ENCODE results near the gene LTF. TPM values are rescaled to one million over a fixed set of nuclear protein-coding genes. Genes with fewer than 3 reads are reported as not detected.

Gene LTF
- total RNA-seq, 2 experiments from 2014 or later: not detected

DNA sequence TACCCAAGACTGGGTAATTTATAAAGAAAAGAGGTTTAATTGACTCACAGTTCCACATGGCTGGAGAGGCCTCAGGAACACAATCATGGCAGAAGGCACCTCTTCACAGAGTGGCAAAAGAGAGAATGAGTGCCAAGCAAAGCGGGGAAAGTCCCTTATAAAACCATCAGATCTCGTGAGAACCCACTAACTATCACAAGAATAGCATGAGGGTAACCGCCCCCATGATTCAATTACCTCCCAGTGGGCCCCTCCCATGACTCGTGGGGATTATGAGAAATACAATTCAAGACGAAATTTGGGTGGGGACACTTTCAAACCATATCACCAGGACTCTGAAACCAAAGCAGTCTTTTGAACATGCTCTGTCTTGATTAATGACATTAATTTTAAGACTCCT is 40.1 kb upstream of the LTF start:
- H4K20me1 ChIP-seq (ENCODE audit: insufficient read depth, low read length): no peaks in the 10 kb centered on the region
- peaks cover 41% of the 10 kb centered on the region for H3K4me1 ChIP-seq (ENCODE audit: insufficient read depth, low read length, poor library complexity, severe bottlenecking)
- H3K9me2 ChIP-seq (ENCODE audit: insufficient read depth, low read length): no peaks in the 10 kb centered on the region
- no TSS peak for BruUV-seq (replicated peaks)
- no peak overlapping the region for H3K27ac ChIP-seq (ENCODE audit: low read depth, low read length, poor library complexity, severe bottlenecking)
- intact Hi-C loops (cut with micrococcal nuclease; ENCODE audit: unreplicated experiment): no loop called here
- ChIA-PET CTCF (ENCODE audit: unreplicated experiment) (no interaction called here), POLR2A (no interaction called here)
- no peak overlapping the region for H3K4me2 ChIP-seq (ENCODE audit: low read length)
- no peak overlapping the region for H3K4me3 ChIP-seq (ENCODE audit: low read depth, low read length, poor library complexity, severe bottlenecking)
- no peak overlapping the region for H2AFZ ChIP-seq (ENCODE audit: low read length)
- no peak for DNase-seq (ENCODE audit: low spot score)
- peaks cover 7% of the 10 kb centered on the region for H3K9me3 ChIP-seq (ENCODE audit: low read length)
- H3K79me2 ChIP-seq (ENCODE audit: insufficient read depth, low read depth, low read length): no peaks in the 10 kb centered on the region
- no peaks in the 10 kb centered on the region for H3K36me3 ChIP-seq (ENCODE audit: insufficient read depth, low read length)
- TF ChIP-seq CTCF (conservative IDR thresholded peaks at IDR 0.05; ENCODE audit: low read length) (no peak), EZH2phosphoT487 (IDR thresholded peaks at IDR 0.05; ENCODE audit: borderline replicate concordance, low read depth, low read length) (no peak)

DNA sequence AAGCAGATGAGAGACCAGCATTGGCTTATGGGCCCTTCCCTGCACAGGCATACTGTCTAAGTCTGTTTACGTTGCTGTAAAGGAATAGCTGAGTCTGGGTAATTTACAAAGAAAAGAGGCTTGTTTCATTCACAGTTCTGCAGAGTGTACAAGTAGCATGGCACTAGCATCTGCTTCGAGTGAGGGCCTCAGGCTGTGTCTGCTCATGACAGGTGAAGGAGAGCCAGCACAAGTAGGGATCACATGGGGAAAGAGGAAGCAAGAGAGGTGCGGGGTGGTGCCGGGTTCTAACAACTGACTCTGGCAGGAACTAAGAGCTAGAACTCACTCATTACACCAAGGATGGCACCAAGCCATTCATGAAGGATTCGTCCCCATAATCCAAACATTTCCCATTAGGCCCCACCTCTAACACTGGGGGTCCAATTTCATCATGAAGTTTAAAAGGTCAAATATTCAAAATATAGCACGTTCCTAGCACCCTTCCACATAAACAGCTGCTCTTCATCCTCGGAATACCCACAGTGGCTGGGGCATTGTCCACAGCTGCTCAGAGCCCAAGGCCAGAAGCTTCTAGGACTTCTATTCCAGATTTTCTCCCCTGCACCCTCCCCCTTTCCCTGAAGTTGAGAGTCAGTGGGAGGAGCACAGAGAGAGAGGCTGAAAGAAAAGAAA is 38.6 kb upstream of the LTF start:
- H2AFZ ChIP-seq (ENCODE audit: low read length): peak overlapping the region; percentile 64
- H3K9me2 ChIP-seq (ENCODE audit: insufficient read depth, low read length): no peaks in the 10 kb centered on the region
- intact Hi-C loops (cut with micrococcal nuclease; ENCODE audit: unreplicated experiment): no loop called here
- H4K20me1 ChIP-seq (ENCODE audit: insufficient read depth, low read length): no peaks in the 10 kb centered on the region
- BruUV-seq (replicated peaks): no TSS peak
- peaks cover 7% of the 10 kb centered on the region for H3K9me3 ChIP-seq (ENCODE audit: low read length)
- no peak overlapping the region for H3K27ac ChIP-seq (ENCODE audit: low read depth, low read length, poor library complexity, severe bottlenecking)
- ChIA-PET CTCF (ENCODE audit: unreplicated experiment) (interaction anchor here (1.2 to 2.3 kb wide), 2 partner anchors 35 to 42 kb away, joined by 3 to 8 read pairs; no protein-coding TSS in a partner anchor), POLR2A (interaction anchor here (0.6 to 7.8 kb wide), 5 partner anchors 10 to 730 kb away, joined by 4 to 70 read pairs (median 10); no protein-coding TSS in a partner anchor)
- H3K36me3 ChIP-seq (ENCODE audit: insufficient read depth, low read length): no peaks in the 10 kb centered on the region
- peaks cover 56% of the 10 kb centered on the region for H3K4me1 ChIP-seq (ENCODE audit: insufficient read depth, low read length, poor library complexity, severe bottlenecking)
- DNase-seq (ENCODE audit: low spot score): peak; percentile 26
- H3K4me3 ChIP-seq (ENCODE audit: low read depth, low read length, poor library complexity, severe bottlenecking): no peak overlapping the region
- H3K4me2 ChIP-seq (ENCODE audit: low read length): no peak overlapping the region
- H3K79me2 ChIP-seq (ENCODE audit: insufficient read depth, low read depth, low read length): no peaks in the 10 kb centered on the region
- TF ChIP-seq EZH2phosphoT487 (IDR thresholded peaks at IDR 0.05; ENCODE audit: borderline replicate concordance, low read depth, low read length): no peak
- no peak for TF ChIP-seq CTCF (conservative IDR thresholded peaks at IDR 0.05; ENCODE audit: low read length)

DNA sequence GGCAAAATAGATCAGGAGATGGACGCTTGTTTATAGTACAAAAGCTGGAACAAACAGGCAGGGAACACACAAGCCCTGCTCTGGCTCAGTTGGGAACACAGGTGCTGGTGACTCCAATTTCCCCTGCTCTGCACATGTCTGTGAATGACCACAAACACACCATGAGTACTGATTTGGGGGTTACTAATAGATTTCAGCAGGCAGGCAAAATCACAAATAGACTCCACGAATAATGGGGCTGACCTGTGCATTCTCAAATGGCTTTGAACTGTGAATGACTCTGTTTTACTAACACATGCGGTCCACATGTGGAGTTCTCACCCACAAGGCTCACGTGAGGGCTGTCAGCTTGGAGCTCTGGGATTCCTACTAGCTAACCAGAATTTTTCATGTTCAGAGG is 37.0 kb upstream of the LTF start:
- peaks cover 72% of the 10 kb centered on the region for H3K4me1 ChIP-seq (ENCODE audit: insufficient read depth, low read length, poor library complexity, severe bottlenecking)
- no peaks in the 10 kb centered on the region for H3K79me2 ChIP-seq (ENCODE audit: insufficient read depth, low read depth, low read length)
- H2AFZ ChIP-seq (ENCODE audit: low read length): peak overlapping the region; percentile 83; the same call in 1 of the 2 replicates
- H3K9me2 ChIP-seq (ENCODE audit: insufficient read depth, low read length): no peaks in the 10 kb centered on the region
- peak; percentile 13 for DNase-seq (ENCODE audit: low spot score)
- H3K4me3 ChIP-seq (ENCODE audit: low read depth, low read length, poor library complexity, severe bottlenecking): no peak overlapping the region
- H3K27ac ChIP-seq (ENCODE audit: low read depth, low read length, poor library complexity, severe bottlenecking): peak overlapping the region; percentile 63
- peak overlapping the region; percentile 65 for H3K4me2 ChIP-seq (ENCODE audit: low read length)
- CTCF ChIA-PET (ENCODE audit: unreplicated experiment): interaction anchor here (1.0 to 2.3 kb wide), 2 partner anchors 36 to 50 kb away, joined by 4 to 8 read pairs; no protein-coding TSS in a partner anchor
- peaks cover 7% of the 10 kb centered on the region for H3K9me3 ChIP-seq (ENCODE audit: low read length)
- intact Hi-C loops (cut with micrococcal nuclease; ENCODE audit: unreplicated experiment): loop anchor here (2.0 kb wide), 1 partner anchor 37 kb away; no protein-coding TSS in a partner anchor
- TF ChIP-seq EZH2phosphoT487 (IDR thresholded peaks at IDR 0.05; ENCODE audit: borderline replicate concordance, low read depth, low read length) (no peak), CTCF (conservative IDR thresholded peaks at IDR 0.05; ENCODE audit: low read length) (no peak)
- no TSS peak for BruUV-seq (replicated peaks)
- no peaks in the 10 kb centered on the region for H4K20me1 ChIP-seq (ENCODE audit: insufficient read depth, low read length)
- POLR2A ChIA-PET: interaction anchor here (1.1 to 7.8 kb wide), 7 partner anchors 13 to 50 kb away, joined by 3 to 70 read pairs (median 8); no protein-coding TSS in a partner anchor
- no peaks in the 10 kb centered on the region for H3K36me3 ChIP-seq (ENCODE audit: insufficient read depth, low read length)
